HepG2 (cell line): Measurements from ENCODE around the gene ETHE1. TPM values are rescaled to one million over a fixed set of nuclear protein-coding genes. Genes with fewer than 3 reads are reported as not detected.
A peak's percentile ranks its signal among the peaks of the same experiment; 100 is the strongest.

Experiments
- NKX3-1 ChIP-seq: sonication (generic); formaldehyde crosslinking; IDR thresholded peaks from 2 replicates; pipeline ENCODE4 v1.5.0; 2020; ENCODE audit warnings: missing genetic modification reagents
- RBM39 ChIP-seq: fragments of 200-400 bp; formaldehyde crosslinking; IDR thresholded peaks from one replicate; pipeline ENCODE4 v1.6.1; 2018; ENCODE audit warnings: antibody characterized with exemption, mild to moderate bottlenecking, low read depth, low read length; ENCODE audit not compliant: poor library complexity, severe bottlenecking
- ZNF747 ChIP-seq: sonication (generic); formaldehyde crosslinking; IDR thresholded peaks from 2 replicates; pipeline ENCODE4 v1.8.1; 2023; ENCODE audit warnings: missing genetic modification reagents, mild to moderate bottlenecking, borderline replicate concordance
- polyA plus RNA-seq, 8 experiments: library from polyadenylated mRNA; depleted of rRNA in 3 of 8; stranded (reverse) in 7 of 8; unstranded in 1 of 8; fragments of >200 nt; fragmentation: Illumina TruSeq in 4 of 8; extraction: Trizol in 4 of 8; gene quantifications; 2 replicates each; pipeline versions ENCODE4 v1.2.1 to v1.2.3, GENCODE V29; 2011 to 2016; ENCODE audit warnings: low read depth in 4 of 8, missing spikeins in 1 of 8, mixed read lengths in 1 of 8; ENCODE audit not compliant: insufficient read depth in 1 of 8
- total RNA-seq, 5 experiments: library from RNA; depleted of rRNA; stranded (reverse); fragments of >200 nt; fragmentation: Illumina TruSeq; extraction: Trizol; gene quantifications; 2 replicates each; pipeline ENCODE4 v1.2.3, GENCODE V29; 2016; ENCODE audit warnings: low read depth in 1 of 5
- TF ChIP-seq, protein P1 (sequence below), 2 experiments: fragments of 450-650 bp in 1 of 2; sonication (generic) in 1 of 2; formaldehyde crosslinking in 1 of 2; IDR thresholded peaks; 2 replicates each; pipeline versions ENCODE4 v1.6.1 to v1.8.0; 2016 to 2022; ENCODE audit warnings: antibody characterized with exemption in 1 of 2, mild to moderate bottlenecking in 1 of 2, missing genetic modification reagents in 1 of 2
- TF ChIP-seq, protein P2 (sequence below): sonication (generic); formaldehyde crosslinking; IDR thresholded peaks from 2 replicates; pipeline ENCODE4 v1.5.0; 2020; ENCODE audit warnings: missing genetic modification reagents, mild to moderate bottlenecking, borderline replicate concordance
- TF ChIP-seq, protein P3 (sequence below): sonication (generic); formaldehyde crosslinking; IDR thresholded peaks from 2 replicates; pipeline ENCODE4 v1.4.0; 2020; ENCODE audit warnings: missing genetic modification reagents

The ETHE1 gene
- total and polyA plus RNA-seq, 2 of the 13 experiments (the other 11 are each of a cell fraction or from before 2014, with no cell fraction given), result 32.5 to 58.4 TPM

DNA sequence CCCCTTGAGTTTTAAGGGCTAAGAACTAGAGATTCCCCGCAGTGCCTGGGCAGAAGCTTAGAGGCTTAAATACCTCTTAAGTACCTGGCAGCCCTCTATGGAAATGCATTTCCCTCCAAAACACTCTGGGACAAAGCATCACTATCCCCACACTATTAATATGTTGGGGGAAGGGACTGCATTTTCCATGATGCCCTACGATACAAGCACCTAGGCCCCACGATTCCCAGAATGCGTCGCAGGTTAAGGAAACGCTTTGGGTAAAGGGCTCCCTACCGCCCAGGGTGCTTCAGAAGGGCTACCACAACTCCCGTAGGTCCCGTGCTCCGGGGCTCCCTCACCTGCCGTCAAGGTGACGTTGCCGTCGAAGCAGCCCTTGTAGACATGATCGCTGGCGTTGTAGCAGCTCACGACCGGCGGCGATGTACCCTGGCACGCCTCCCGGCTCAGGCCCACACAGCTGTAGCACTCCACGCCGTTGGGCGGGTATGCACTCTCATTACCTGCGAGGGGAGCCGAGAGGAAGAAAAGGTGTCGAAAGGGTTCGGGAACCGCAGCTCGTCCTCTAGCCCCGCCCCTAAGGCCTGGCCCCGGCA lies 64.1 kb downstream of the ETHE1 start (continued):
- TF ChIP-seq, protein P1, sequence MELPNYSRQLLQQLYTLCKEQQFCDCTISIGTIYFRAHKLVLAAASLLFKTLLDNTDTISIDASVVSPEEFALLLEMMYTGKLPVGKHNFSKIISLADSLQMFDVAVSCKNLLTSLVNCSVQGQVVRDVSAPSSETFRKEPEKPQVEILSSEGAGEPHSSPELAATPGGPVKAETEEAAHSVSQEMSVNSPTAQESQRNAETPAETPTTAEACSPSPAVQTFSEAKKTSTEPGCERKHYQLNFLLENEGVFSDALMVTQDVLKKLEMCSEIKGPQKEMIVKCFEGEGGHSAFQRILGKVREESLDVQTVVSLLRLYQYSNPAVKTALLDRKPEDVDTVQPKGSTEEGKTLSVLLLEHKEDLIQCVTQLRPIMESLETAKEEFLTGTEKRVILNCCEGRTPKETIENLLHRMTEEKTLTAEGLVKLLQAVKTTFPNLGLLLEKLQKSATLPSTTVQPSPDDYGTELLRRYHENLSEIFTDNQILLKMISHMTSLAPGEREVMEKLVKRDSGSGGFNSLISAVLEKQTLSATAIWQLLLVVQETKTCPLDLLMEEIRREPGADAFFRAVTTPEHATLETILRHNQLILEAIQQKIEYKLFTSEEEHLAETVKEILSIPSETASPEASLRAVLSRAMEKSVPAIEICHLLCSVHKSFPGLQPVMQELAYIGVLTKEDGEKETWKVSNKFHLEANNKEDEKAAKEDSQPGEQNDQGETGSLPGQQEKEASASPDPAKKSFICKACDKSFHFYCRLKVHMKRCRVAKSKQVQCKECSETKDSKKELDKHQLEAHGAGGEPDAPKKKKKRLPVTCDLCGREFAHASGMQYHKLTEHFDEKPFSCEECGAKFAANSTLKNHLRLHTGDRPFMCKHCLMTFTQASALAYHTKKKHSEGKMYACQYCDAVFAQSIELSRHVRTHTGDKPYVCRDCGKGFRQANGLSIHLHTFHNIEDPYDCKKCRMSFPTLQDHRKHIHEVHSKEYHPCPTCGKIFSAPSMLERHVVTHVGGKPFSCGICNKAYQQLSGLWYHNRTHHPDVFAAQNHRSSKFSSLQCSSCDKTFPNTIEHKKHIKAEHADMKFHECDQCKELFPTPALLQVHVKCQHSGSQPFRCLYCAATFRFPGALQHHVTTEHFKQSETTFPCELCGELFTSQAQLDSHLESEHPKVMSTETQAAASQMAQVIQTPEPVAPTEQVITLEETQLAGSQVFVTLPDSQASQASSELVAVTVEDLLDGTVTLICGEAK (IDR thresholded peaks at IDR 0.05), result no peak
- TF ChIP-seq, protein P1 (CRISPR knock-in tag; IDR thresholded peaks at IDR 0.05), result no peak
- no peak for TF ChIP-seq RBM39
- TF ChIP-seq, protein P2, sequence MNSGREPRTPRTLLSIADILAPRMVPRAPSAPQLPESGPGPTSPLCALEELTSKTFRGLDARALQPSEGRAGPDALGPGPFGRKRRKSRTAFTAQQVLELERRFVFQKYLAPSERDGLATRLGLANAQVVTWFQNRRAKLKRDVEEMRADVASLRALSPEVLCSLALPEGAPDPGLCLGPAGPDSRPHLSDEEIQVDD (CRISPR knock-in tag), result peak; percentile 34; the same call in 1 of the 2 replicates
- 0 out of 2 replicates have a peak, but pooled peaks have one; percentile 60 for TF ChIP-seq NKX3-1
- TF ChIP-seq, protein P3, sequence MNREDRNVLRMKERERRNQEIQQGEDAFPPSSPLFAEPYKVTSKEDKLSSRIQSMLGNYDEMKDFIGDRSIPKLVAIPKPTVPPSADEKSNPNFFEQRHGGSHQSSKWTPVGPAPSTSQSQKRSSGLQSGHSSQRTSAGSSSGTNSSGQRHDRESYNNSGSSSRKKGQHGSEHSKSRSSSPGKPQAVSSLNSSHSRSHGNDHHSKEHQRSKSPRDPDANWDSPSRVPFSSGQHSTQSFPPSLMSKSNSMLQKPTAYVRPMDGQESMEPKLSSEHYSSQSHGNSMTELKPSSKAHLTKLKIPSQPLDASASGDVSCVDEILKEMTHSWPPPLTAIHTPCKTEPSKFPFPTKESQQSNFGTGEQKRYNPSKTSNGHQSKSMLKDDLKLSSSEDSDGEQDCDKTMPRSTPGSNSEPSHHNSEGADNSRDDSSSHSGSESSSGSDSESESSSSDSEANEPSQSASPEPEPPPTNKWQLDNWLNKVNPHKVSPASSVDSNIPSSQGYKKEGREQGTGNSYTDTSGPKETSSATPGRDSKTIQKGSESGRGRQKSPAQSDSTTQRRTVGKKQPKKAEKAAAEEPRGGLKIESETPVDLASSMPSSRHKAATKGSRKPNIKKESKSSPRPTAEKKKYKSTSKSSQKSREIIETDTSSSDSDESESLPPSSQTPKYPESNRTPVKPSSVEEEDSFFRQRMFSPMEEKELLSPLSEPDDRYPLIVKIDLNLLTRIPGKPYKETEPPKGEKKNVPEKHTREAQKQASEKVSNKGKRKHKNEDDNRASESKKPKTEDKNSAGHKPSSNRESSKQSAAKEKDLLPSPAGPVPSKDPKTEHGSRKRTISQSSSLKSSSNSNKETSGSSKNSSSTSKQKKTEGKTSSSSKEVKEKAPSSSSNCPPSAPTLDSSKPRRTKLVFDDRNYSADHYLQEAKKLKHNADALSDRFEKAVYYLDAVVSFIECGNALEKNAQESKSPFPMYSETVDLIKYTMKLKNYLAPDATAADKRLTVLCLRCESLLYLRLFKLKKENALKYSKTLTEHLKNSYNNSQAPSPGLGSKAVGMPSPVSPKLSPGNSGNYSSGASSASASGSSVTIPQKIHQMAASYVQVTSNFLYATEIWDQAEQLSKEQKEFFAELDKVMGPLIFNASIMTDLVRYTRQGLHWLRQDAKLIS (CRISPR knock-in tag), result no peak
- TF ChIP-seq ZNF747 (CRISPR knock-in tag), result 0 out of 2 replicates have a peak, but pooled peaks have one; percentile 10
